ENCODE measurements around the gene HLA-DPA1.

Gene HLA-DPA1

DNA sequence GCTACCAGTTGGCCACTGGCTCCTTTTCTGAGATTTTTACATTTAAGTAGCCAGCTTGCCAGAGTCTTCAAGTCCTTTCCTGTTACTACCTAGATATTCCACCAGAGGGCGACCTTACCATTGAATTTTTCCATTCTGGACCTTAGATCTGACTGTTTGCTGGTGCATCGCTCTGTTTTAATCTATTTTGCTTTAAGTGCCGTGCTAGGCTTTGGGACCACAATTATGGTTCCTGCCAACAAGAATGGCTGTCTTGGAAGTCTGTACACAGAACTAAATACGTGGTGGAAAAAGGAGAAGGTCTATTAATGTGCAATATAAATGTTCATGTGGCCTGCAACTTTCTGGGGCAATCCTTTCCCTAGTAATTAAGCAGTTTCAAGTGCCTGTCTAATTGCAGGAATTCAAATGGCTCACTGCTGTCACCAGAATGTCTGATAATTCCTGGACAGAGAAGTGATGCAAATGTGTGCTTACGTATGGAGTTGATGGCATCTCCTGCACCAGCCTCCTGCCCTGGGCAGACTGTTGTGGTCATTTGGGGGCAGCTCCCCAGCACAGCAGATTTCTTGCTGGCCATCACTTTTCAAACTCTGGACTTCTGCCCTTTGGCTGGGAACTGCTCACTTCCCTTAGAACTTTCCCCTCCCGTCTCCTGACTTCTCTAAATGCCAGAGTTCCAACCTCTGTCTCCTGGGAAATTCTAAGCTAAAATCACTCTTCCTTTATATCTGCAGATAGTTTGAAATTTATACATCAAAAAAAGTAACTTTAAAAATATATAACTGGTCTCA, 58.4 kb downstream of the HLA-DPA1 start:
- DNase-seq, result no peak
